SU-DHL-6 (cell line): Measurements from ENCODE around the gene SLC46A3.

Experiments used
- CTCF ChIP-seq: fragments of 200-600 bp; sonication (generic); IDR thresholded peaks from one replicate; pipeline ENCODE4 v1.5.1; 2017; ENCODE audit warnings: antibody characterized with exemption, mild to moderate bottlenecking, low read length, moderate library complexity; ENCODE audit not compliant: insufficient read depth, poor library complexity, severe bottlenecking
- EZH2phosphoT487 ChIP-seq: fragments of 200-600 bp; sonication (generic), shearing (Covaris generic); conservative IDR thresholded peaks from 2 replicates; pipeline ENCODE4 v1.6.1; 2018; ENCODE audit warnings: mild to moderate bottlenecking, antibody characterized with exemption, low read length, moderate library complexity, mixed read lengths

DNA sequence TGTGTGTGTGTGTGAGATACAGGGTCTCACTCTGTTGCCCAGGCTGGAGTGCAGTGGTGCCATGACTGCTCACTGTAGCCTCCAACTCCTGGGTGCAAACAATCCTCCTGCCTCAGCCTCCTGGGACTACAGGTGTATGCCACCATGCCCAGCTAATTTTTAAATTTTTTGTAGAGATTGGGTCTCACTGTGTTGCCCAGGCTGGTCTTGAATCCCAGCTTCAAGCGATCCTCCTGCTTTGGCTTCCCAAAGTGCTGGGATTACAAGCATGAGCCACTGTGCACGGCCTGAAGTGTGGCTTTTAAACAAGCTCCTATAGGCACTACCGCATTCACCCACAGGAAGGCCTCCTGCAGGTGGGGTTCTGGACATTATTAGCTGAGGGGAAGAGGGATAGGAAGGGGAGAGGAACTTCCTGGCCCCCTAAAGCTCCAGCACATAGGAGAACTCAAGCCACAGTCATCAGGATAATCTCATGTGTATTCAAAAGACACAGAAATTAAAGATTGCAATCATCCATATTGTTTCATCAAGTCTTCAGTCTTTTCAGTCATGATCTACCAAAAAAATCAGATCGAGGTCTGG lies 24.8 kb upstream of the SLC46A3 start:
- TF ChIP-seq CTCF (no peak), EZH2phosphoT487 (no peak)
